ENCODE data around the gene GRAP.

The GRAP gene

GRCh38 chr17:18978050-18978449 lies 68.7 kb downstream of the GRAP start:
- H3K79me2 ChIP-seq (ENCODE audit: control insufficient read depth, insufficient read depth, low read length, unreplicated experiment) = no peaks in the 10 kb centered on the region
- H3K4me3 ChIP-seq (ENCODE audit: low read depth, low read length) = no peak overlapping the region
- no peak overlapping the region for H2AFZ ChIP-seq (ENCODE audit: low read length, unreplicated experiment)
- no peaks in the 10 kb centered on the region for H3K27me3 ChIP-seq (ENCODE audit: insufficient read depth, low read length)
- peaks cover 26% of the 10 kb centered on the region for H3K4me1 ChIP-seq (ENCODE audit: control insufficient read depth, insufficient read depth, low read length, unreplicated experiment)
- no peak overlapping the region for H3K27ac ChIP-seq (ENCODE audit: low read depth, low read length)
- H3K36me3 ChIP-seq (ENCODE audit: insufficient read depth, low read length) = 0 out of 2 replicates have a peak, but pooled peaks cover 4% of the 10 kb centered on the region

- no peak overlapping the region for H3K27ac ChIP-seq (ENCODE audit: low read depth, low read length)
- peaks cover 23% of the 10 kb centered on the region for H3K4me1 ChIP-seq (ENCODE audit: control insufficient read depth, insufficient read depth, low read length, unreplicated experiment)
- H3K27me3 ChIP-seq (ENCODE audit: insufficient read depth, low read length) = no peaks in the 10 kb centered on the region
- 0 out of 2 replicates have a peak, but pooled peaks cover 4% of the 10 kb centered on the region for H3K36me3 ChIP-seq (ENCODE audit: insufficient read depth, low read length)
- no peaks in the 10 kb centered on the region for H3K79me2 ChIP-seq (ENCODE audit: control insufficient read depth, insufficient read depth, low read length, unreplicated experiment)
- no peak overlapping the region for H2AFZ ChIP-seq (ENCODE audit: low read length, unreplicated experiment)
- H3K4me3 ChIP-seq (ENCODE audit: low read depth, low read length) = no peak overlapping the region
Observed at GRCh38 chr17:18977646-18978045, 69.1 kb downstream of the GRAP start.

GRCh38 chr17:18977021-18977420 lies 69.7 kb downstream of the GRAP start:
- Histone ChIP-seq H3K36me3 (ENCODE audit: insufficient read depth, low read length) (0 out of 2 replicates have a peak, but pooled peaks cover 4% of the 10 kb centered on the region), H3K27me3 (ENCODE audit: insufficient read depth, low read length) (no peaks in the 10 kb centered on the region), H2AFZ (ENCODE audit: low read length, unreplicated experiment) (no peak overlapping the region), H3K4me1 (ENCODE audit: control insufficient read depth, insufficient read depth, low read length, unreplicated experiment) (peaks cover 17% of the 10 kb centered on the region), H3K79me2 (ENCODE audit: control insufficient read depth, insufficient read depth, low read length, unreplicated experiment) (no peaks in the 10 kb centered on the region), H3K4me3 (ENCODE audit: low read depth, low read length) (no peak overlapping the region), H3K27ac (ENCODE audit: low read depth, low read length) (no peak overlapping the region)

- Histone ChIP-seq H3K27me3 (ENCODE audit: insufficient read depth, low read length) (no peaks in the 10 kb centered on the region), H3K4me3 (ENCODE audit: low read depth, low read length) (no peak overlapping the region), H3K36me3 (ENCODE audit: insufficient read depth, low read length) (0 out of 2 replicates have a peak, but pooled peaks cover 4% of the 10 kb centered on the region), H3K27ac (ENCODE audit: low read depth, low read length) (no peak overlapping the region), H2AFZ (ENCODE audit: low read length, unreplicated experiment) (no peak overlapping the region), H3K79me2 (ENCODE audit: control insufficient read depth, insufficient read depth, low read length, unreplicated experiment) (no peaks in the 10 kb centered on the region), H3K4me1 (ENCODE audit: control insufficient read depth, insufficient read depth, low read length, unreplicated experiment) (peaks cover 9% of the 10 kb centered on the region)
Observed at GRCh38 chr17:18976201-18976600, 70.6 kb downstream of the GRAP start.

GRCh38 chr17:18975597-18975996 lies 71.2 kb downstream of the GRAP start:
- no peak overlapping the region for H3K4me3 ChIP-seq (ENCODE audit: low read depth, low read length)
- H3K27ac ChIP-seq (ENCODE audit: low read depth, low read length) = no peak overlapping the region
- H3K27me3 ChIP-seq (ENCODE audit: insufficient read depth, low read length) = no peaks in the 10 kb centered on the region
- H3K4me1 ChIP-seq (ENCODE audit: control insufficient read depth, insufficient read depth, low read length, unreplicated experiment) = peaks cover 3% of the 10 kb centered on the region
- 0 out of 2 replicates have a peak, but pooled peaks cover 4% of the 10 kb centered on the region for H3K36me3 ChIP-seq (ENCODE audit: insufficient read depth, low read length)
- H3K79me2 ChIP-seq (ENCODE audit: control insufficient read depth, insufficient read depth, low read length, unreplicated experiment) = no peaks in the 10 kb centered on the region
- H2AFZ ChIP-seq (ENCODE audit: low read length, unreplicated experiment) = no peak overlapping the region

GRCh38 chr17:18974407-18975149 lies 72.2 kb downstream of the GRAP start:
- H2AFZ ChIP-seq (ENCODE audit: low read length, unreplicated experiment) = no peak overlapping the region
- H3K36me3 ChIP-seq (ENCODE audit: insufficient read depth, low read length) = 0 out of 2 replicates have a peak, but pooled peaks cover 4% of the 10 kb centered on the region
- H3K4me1 ChIP-seq (ENCODE audit: control insufficient read depth, insufficient read depth, low read length, unreplicated experiment) = peaks cover 7% of the 10 kb centered on the region
- H3K27me3 ChIP-seq (ENCODE audit: insufficient read depth, low read length) = no peaks in the 10 kb centered on the region
- no peaks in the 10 kb centered on the region for H3K79me2 ChIP-seq (ENCODE audit: control insufficient read depth, insufficient read depth, low read length, unreplicated experiment)
- H3K4me3 ChIP-seq (ENCODE audit: low read depth, low read length) = no peak overlapping the region
- no peak overlapping the region for H3K27ac ChIP-seq (ENCODE audit: low read depth, low read length)

- Histone ChIP-seq H2AFZ (ENCODE audit: low read length, unreplicated experiment) (no peak overlapping the region), H3K36me3 (ENCODE audit: insufficient read depth, low read length) (no peaks in the 10 kb centered on the region), H3K4me1 (ENCODE audit: control insufficient read depth, insufficient read depth, low read length, unreplicated experiment) (peaks cover 22% of the 10 kb centered on the region), H3K27ac (ENCODE audit: low read depth, low read length) (no peak overlapping the region), H3K79me2 (ENCODE audit: control insufficient read depth, insufficient read depth, low read length, unreplicated experiment) (no peaks in the 10 kb centered on the region), H3K27me3 (ENCODE audit: insufficient read depth, low read length) (no peaks in the 10 kb centered on the region), H3K4me3 (ENCODE audit: low read depth, low read length) (no peak overlapping the region)
Observed at GRCh38 chr17:18971801-18972200, 75.0 kb downstream of the GRAP start.
